ENCODE results near the gene JAK1.

DNA sequence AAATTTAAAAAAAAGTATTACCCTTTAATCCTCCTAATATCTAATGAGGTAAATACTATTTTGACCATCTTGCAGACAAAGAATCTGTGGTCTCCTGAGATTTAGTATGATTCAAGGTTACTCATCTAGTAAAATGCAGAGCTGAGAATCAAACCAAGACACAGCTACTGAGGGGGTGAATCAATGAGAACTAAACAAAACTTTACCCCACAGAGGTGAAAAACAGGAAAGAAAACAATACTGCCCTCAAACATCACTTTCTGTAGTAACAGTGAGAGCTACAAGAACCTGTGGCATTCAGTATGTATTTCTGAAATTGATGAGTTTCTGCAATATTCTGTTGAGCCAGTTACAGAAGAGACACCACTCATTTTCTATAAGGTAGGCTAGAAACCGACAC is 85.1 kb downstream of the JAK1 start:
- TF ChIP-seq POLR2A (IDR thresholded peaks at IDR 0.05; ENCODE audit: low read length) (no peak), GATA1 (IDR thresholded peaks at IDR 0.05; ENCODE audit: low read depth, low read length) (no peak)
